Testis (tissue), 5 donors: Measurements from ENCODE around the gene TMED6. TPM values are rescaled to one million over a fixed set of nuclear protein-coding genes. Genes with fewer than 3 reads are reported as not detected.

Source experiments
- DNase-seq: peaks from one replicate; pipeline ENCODE4 v3.0.0-alpha.2; 2019
- H3K27ac ChIP-seq, 2 donors: fragments of 200-600 bp; sonication (generic); one replicate each; pipeline ENCODE4 v1.5.1; 2019
- H3K27me3 ChIP-seq: fragments of 200-600 bp; sonication (generic); one replicate; pipeline ENCODE4 v1.5.1; 2019
- H3K36me3 ChIP-seq: fragments of 200-600 bp; sonication (generic); one replicate; pipeline ENCODE4 v1.5.1; 2017; ENCODE audit warnings: low read depth; ENCODE audit errors: missing control alignments
- H3K4me1 ChIP-seq: fragments of 200-600 bp; sonication (generic); one replicate; pipeline ENCODE4 v1.5.1; 2019
- H3K4me3 ChIP-seq, 2 donors: fragments of 200-600 bp; sonication (generic); one replicate each; pipeline ENCODE4 v1.5.1; 2017 to 2019
- H3K9me3 ChIP-seq: fragments of 200-600 bp; sonication (generic); one replicate; pipeline ENCODE4 v1.5.1; 2017
- CTCF ChIP-seq, 3 experiments: fragments of 450-650 bp in 2 of 3; fragments of 200-600 bp in 1 of 3; sonication (generic) in 1 of 3; IDR thresholded peaks; one replicate each; pipeline ENCODE4 v1.5.1; 2016 to 2019; ENCODE audit warnings: antibody characterized with exemption in 3 of 3, mild to moderate bottlenecking in 2 of 3, moderate library complexity in 1 of 3
- POLR2A ChIP-seq: fragments of 450-650 bp; IDR thresholded peaks from one replicate; pipeline ENCODE4 v1.6.1; 2017; ENCODE audit warnings: antibody characterized with exemption, mild to moderate bottlenecking, moderate library complexity
- WGBS, 2 donors: methylation state at CpG; one replicate each; pipeline ENCODE4 v1.1.5; 2018; 5-methylcytosine and 5-hydroxymethylcytosine counted together
- intact Hi-C: fragments of 100-400 bp; cut with DNase I; formaldehyde crosslinking; loops from one replicate; pipeline ENCODE4 v1.15.1; 2023; ENCODE audit warnings: low total_unique reads
- long read RNA-seq, 2 donors: transcript quantifications; one replicate each; lab custom pipeline, GENCODE V29; 2026
- polyA plus RNA-seq: library from polyadenylated mRNA; stranded (reverse); fragments of 350-450 nt; fragmentation: Illumina TruSeq; extraction: RNeasy Lipid Tissue Mini Kit (QIAGEN cat#74804); gene quantifications from one replicate; pipeline ENCODE4 v1.2.3, GENCODE V29; 2014; ENCODE audit warnings: low read depth, low replicate concordance; ENCODE audit not compliant: insufficient read depth
- total RNA-seq, 2 donors: library from RNA; depleted of rRNA; stranded (reverse); fragments of >200 nt; gene quantifications; one replicate each; pipeline ENCODE4 v1.2.3, GENCODE V29; 2016

The TMED6 gene
- total RNA-seq, result 1 to 10 TPM in 1 of 2 donors, not detected in 1; 1.4 TPM
- polyA plus RNA-seq, result 1.6 TPM
- long read RNA-seq, donor 1, result 0 reads
- long read RNA-seq, donor 2, result 0 reads

DNA sequence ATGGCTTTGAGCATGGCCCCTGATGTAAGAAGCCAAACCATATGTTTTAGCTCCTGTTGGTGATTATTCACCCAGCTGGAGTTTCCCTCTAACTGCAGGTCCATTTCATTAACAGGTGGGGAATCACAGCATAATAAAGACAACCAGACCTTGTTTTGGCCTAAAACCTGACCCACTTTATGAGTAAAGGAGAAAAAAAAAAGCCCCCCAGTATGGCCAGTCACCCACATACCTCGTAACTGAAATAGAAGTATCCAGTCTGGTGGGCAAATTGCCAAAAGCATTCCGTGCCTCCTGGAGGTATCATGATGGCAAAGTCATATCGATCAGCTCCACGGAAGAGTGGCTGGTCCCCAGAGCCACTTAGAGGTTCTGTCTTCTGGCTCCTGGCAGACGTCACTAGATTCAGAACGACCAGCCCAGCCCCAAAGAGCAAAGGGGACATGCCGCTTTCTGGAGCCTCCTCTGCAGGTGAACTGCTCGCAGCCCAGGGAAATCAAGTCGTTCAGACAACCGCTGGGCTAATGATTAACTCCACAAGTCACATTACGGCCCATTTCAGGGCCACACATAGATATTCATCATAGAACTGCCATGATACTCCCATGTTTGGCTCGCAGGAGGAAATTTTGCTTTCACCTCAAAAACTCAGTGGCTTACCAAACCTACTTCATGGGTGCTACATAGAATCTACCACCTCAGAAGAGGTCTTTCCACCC, at the start of gene TMED6:
TMED6 (minus strand) TSS at position 478 of the 719 bp plus-strand sequence; CDS start at position 445, 33 bp downstream.
- intact Hi-C loops, result no loop called here
- Histone ChIP-seq H3K36me3 (no peaks in the 10 kb centered on the region), H3K4me3 (no peak within 1 kb of the TSS), H3K27me3 (no peaks in the 10 kb centered on the region), H3K4me1 (no peaks in the 10 kb centered on the region), H3K27ac (no peak within 1 kb of the TSS), H3K9me3 (no peaks in the 10 kb centered on the region)
- 89 to 90% methylated on average over 8 to 12 of the region's 12 CpGs for WGBS, 2 donors
- TF ChIP-seq POLR2A (no peak), CTCF (IDR thresholded peaks at IDR 0.05) (no peak)
- DNase-seq, result no peak

DNA sequence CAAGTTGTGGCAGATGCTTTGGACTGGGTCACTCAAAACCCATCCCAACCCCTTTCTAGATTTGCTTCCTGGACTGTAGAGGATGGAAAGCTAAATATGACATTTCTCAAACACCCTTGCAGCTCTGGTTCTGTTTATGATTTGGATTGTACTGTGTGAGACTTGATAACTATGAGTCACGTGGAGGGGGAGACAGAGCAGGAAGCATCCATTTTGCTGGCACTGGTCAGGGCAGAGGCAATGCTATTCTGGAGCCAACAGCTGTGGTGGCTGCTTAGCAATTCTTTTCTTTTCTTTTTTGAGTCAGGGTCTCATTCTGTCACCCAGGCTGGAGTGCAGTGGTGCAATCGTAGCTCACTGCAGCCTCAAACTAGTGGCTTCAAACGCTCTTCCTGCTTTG, 47.8 kb upstream of the TMED6 start:
- Histone ChIP-seq H3K27me3 (no peaks in the 10 kb centered on the region), H3K4me3 (no peak overlapping the region), H3K36me3 (no peaks in the 10 kb centered on the region), H3K4me1 (peaks cover 15% of the 10 kb centered on the region), H3K9me3 (no peaks in the 10 kb centered on the region), H3K27ac (no peak overlapping the region)
- no peak for DNase-seq
- no peak for TF ChIP-seq POLR2A
- no peak for TF ChIP-seq CTCF (IDR thresholded peaks at IDR 0.05)
- intact Hi-C loops, result loop anchor here (10.0 kb wide), 1 partner anchor 355 kb away; the partner anchor contains the start of gene NOB1
- WGBS, 2 donors, result 77 to 84% methylated on average over 3 of the region's 3 CpGs

DNA sequence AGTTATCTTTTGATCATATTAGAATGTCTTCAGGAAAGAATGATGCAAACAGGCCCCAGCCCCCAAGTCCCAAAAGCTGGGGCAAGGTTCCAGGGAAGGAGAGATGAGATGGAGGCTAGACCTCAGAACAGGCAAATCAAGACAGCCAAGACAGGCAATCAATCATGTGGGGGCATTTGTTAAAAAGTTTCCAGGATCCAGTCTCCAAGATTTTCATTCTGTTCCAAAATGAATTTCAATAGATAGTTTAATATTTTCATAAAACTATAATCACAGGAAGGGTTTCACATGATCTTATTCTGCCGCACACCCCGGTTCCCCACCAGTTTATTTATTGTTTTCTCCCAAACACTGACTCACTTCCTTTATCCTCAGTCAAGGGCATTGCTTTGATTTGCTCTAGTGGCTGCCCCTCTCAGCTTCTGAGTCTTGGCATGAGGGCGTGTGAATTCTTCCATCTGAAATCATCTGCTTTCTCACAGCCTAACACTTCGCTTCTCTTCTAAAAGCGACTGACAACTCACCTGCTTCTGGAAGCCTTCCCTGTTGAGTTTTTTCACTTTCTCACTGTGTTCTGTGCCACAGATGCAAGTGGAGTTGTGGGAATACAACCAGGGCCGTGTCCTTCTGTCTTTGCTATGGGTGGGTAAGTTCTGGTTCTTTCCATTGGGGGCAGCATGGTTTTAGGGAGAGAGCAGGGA, 46.4 kb upstream of the TMED6 start:
- H3K27me3 ChIP-seq, result no peaks in the 10 kb centered on the region
- no peak overlapping the region for H3K4me3 ChIP-seq
- intact Hi-C loops, result loop anchor here (10.0 kb wide), 1 partner anchor 357 kb away; the partner anchor contains the start of gene NOB1
- H3K36me3 ChIP-seq, result no peaks in the 10 kb centered on the region
- no peaks in the 10 kb centered on the region for H3K9me3 ChIP-seq
- peak overlapping the region in 1 of 2 donors; percentile 42 for H3K27ac ChIP-seq
- 48 to 55% methylated on average over 6 of the region's 6 CpGs for WGBS, 2 donors
- peak; percentile 67 for DNase-seq
- TF ChIP-seq CTCF (IDR thresholded peaks at IDR 0.05) (peak; percentile 28 to 75 (median 46)), POLR2A (no peak)
- H3K4me1 ChIP-seq, result peaks cover 7% of the 10 kb centered on the region

- Histone ChIP-seq H3K27me3 (no peaks in the 10 kb centered on the region), H3K9me3 (no peaks in the 10 kb centered on the region), H3K4me3 (no peak overlapping the region), H3K27ac (peak overlapping the region; percentile 22 to 86), H3K4me1 (peaks cover 7% of the 10 kb centered on the region), H3K36me3 (no peaks in the 10 kb centered on the region)
- WGBS, 2 donors, result 33 to 37% methylated on average over 13 of the region's 13 CpGs
- TF ChIP-seq CTCF (IDR thresholded peaks at IDR 0.05) (peak; percentile 85 to 90 (median 87)), POLR2A (no peak)
- peak; percentile 89 for DNase-seq
- intact Hi-C loops, result loop anchor here (10.0 kb wide), 1 partner anchor 358 kb away; the partner anchor contains the start of gene NOB1
These were observed 44.8 kb upstream of the TMED6 start for GRCh38 chr16:69396187-69397061.
